ENCODE data around the gene RELN.

DNA sequence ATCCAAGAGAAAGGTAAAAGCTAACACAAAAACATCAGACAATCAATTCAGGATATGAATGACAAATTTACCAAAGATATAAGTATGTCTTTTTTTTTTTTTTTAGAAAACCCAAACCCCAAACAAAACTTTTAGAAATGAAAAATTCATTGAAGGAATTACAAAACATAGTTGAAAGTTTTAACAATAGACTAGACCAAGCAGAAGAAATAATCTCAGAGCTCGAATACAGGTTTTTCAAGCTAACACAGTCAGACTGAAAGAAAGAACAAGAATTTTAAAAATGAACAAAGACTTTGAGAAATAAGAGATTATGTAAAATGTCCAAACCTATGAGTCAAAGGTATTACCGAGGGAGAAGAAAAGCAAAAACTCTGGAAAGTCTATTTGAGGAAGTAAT, 345.1 kb downstream of the RELN start:
- TF ChIP-seq POLR2A (IDR thresholded peaks at IDR 0.05), result no peak
- TF ChIP-seq CTCF (IDR thresholded peaks at IDR 0.05), result no peak
